Thoracic aorta (tissue), 2 donors: ENCODE data around the gene CRAMP1. TPM values are rescaled to one million over a fixed set of nuclear protein-coding genes. Genes with fewer than 3 reads are reported as not detected.

Source experiments
- ATAC-seq: fragments of 150-250 bp; one replicate; pipeline ENCODE4 v1.8.0; 2017; ENCODE audit warnings: low read depth; ENCODE audit not compliant: insufficient number of reproducible peaks, low FRiP score
- DNase-seq: peaks from one replicate; pipeline ENCODE4 v3.0.0-alpha.2; 2020; ENCODE audit warnings: low spot score
- H3K27ac ChIP-seq, 2 donors: fragments of 200-600 bp; sonication (generic); 1 replicate in 1 of 2; 2 replicates in 1 of 2; pipeline ENCODE4 v1.5.1; 2016; ENCODE audit warnings: mild to moderate bottlenecking in 2 of 2, moderate library complexity in 2 of 2
- H3K27me3 ChIP-seq: fragments of 200-600 bp; sonication (generic); replicated peaks from 2 replicates; pipeline ENCODE4 v1.6.0; 2016; ENCODE audit warnings: mild to moderate bottlenecking; ENCODE audit not compliant: insufficient read depth
- H3K36me3 ChIP-seq: fragments of 200-600 bp; sonication (generic); one replicate; pipeline ENCODE4 v1.5.1; 2016
- H3K4me1 ChIP-seq, 2 donors: fragments of 200-600 bp; sonication (generic); 1 replicate in 1 of 2; 2 replicates in 1 of 2; pipeline versions ENCODE4 v1.5.1 to v1.6.0; 2016; ENCODE audit warnings: low read depth in 2 of 2, mild to moderate bottlenecking in 1 of 2; ENCODE audit not compliant: control insufficient read depth in 1 of 2
- H3K4me3 ChIP-seq: fragments of 200-600 bp; sonication (generic); 2 replicates; pipeline ENCODE4 v1.5.1; 2016; ENCODE audit warnings: mild to moderate bottlenecking
- H3K9me3 ChIP-seq: fragments of 200-600 bp; sonication (generic); 2 replicates; pipeline ENCODE4 v1.5.1; 2016
- total RNA-seq, 2 donors: library from RNA; depleted of rRNA; stranded (reverse); fragments of >200 nt; gene quantifications; one replicate each; pipeline versions ENCODE4 v1.1.0 to v1.2.3, GENCODE V29; 2016
- TF ChIP-seq, protein P1 (sequence below): fragments of 200-600 bp; sonication (generic); IDR thresholded peaks from one replicate; pipeline ENCODE4 v1.5.1; 2019; ENCODE audit warnings: antibody characterized with exemption

CRAMP1 gene
- total RNA-seq, 2 donors from 2014 or later = 15.0 to 21.4 TPM

DNA sequence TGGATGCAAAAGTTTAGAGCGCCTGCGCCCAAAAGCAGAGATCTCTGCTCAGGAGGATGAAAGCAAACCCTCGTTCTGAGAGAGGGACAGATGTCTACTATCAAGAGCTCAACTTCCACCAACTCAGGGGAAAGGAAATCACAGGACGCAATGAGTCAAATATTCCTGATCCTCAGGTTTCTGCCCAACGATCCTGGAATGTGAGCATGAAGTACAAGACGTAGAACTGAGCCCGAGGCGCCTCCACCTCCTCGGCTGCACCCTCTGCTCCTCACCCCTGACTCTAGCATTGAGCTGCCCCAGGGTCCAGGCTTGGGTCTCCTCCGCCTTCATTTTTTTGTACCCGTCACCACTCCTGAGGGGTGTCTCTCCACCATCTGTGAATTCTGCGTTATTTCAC is 15.6 kb upstream of the CRAMP1 start:
- Histone ChIP-seq H3K9me3 (no peaks in the 10 kb centered on the region), H3K36me3 (peaks cover 5% of the 10 kb centered on the region), H3K4me3 (no peak overlapping the region), H3K27me3 (no peaks in the 10 kb centered on the region), H3K27ac (no peak overlapping the region), H3K4me1 (no peaks in the 10 kb centered on the region)
- no peak for ATAC-seq
- TF ChIP-seq, protein P1, sequence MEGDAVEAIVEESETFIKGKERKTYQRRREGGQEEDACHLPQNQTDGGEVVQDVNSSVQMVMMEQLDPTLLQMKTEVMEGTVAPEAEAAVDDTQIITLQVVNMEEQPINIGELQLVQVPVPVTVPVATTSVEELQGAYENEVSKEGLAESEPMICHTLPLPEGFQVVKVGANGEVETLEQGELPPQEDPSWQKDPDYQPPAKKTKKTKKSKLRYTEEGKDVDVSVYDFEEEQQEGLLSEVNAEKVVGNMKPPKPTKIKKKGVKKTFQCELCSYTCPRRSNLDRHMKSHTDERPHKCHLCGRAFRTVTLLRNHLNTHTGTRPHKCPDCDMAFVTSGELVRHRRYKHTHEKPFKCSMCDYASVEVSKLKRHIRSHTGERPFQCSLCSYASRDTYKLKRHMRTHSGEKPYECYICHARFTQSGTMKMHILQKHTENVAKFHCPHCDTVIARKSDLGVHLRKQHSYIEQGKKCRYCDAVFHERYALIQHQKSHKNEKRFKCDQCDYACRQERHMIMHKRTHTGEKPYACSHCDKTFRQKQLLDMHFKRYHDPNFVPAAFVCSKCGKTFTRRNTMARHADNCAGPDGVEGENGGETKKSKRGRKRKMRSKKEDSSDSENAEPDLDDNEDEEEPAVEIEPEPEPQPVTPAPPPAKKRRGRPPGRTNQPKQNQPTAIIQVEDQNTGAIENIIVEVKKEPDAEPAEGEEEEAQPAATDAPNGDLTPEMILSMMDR = no peak
- no peak for DNase-seq

GRCh38 chr16:1597154-1597553 is 15.0 kb upstream of the CRAMP1 start:
- Histone ChIP-seq H3K4me1 (no peaks in the 10 kb centered on the region), H3K36me3 (peaks cover 5% of the 10 kb centered on the region), H3K27ac (no peak overlapping the region), H3K9me3 (no peaks in the 10 kb centered on the region), H3K4me3 (no peak overlapping the region), H3K27me3 (no peaks in the 10 kb centered on the region)
- DNase-seq = no peak
- TF ChIP-seq, protein P1 = no peak
- ATAC-seq = no peak

DNA sequence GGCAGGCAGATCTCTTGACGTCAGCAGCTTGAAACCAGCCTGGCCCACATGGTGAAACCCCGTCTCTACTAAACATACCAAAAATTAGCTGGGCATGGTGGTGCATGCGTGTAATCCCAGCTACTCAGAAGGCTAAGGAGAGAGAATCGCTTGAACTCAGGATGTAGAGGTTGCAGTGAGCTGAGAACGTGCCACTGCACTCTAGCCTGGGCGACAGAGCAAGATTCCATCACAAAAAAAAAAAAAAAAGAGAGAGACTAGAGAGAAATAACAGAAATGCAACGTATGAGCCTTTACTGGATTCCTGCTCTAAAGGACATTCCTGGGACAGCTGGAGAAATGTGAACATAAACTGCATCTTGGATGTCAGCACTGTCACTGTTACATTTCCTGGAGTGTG is 11.1 kb upstream of the CRAMP1 start:
- Histone ChIP-seq H3K9me3 (no peaks in the 10 kb centered on the region), H3K4me3 (no peak overlapping the region), H3K4me1 (no peaks in the 10 kb centered on the region), H3K36me3 (no peaks in the 10 kb centered on the region), H3K27me3 (no peaks in the 10 kb centered on the region), H3K27ac (no peak overlapping the region)
- DNase-seq (no peak), ATAC-seq (no peak)
- TF ChIP-seq, protein P1 = no peak

DNA sequence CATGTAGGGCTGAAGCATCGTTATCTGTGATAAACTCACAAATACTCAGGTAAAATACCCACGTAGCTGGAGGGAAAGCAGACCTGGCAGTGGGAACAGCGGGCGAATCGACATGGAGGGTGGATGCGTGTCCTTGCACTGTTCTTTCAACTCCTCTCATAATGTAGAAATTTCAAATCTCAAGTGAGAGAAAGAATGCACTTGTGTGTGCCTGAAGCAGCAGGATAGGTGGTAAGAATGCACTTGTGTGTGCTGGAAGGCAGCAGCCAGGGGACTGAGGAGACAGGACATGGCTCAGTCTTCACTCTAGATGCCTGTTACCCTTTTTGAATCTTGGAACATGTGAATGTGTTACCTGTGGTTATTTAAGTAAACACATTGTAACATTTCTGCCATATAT is 10.7 kb upstream of the CRAMP1 start:
- TF ChIP-seq, protein P1 = no peak
- Histone ChIP-seq H3K9me3 (no peaks in the 10 kb centered on the region), H3K4me1 (no peaks in the 10 kb centered on the region), H3K27me3 (no peaks in the 10 kb centered on the region), H3K36me3 (no peaks in the 10 kb centered on the region), H3K27ac (no peak overlapping the region), H3K4me3 (no peak overlapping the region)
- DNase-seq (no peak), ATAC-seq (no peak)

- H3K36me3 ChIP-seq = no peaks in the 10 kb centered on the region
- no peaks in the 10 kb centered on the region for H3K4me1 ChIP-seq
- ATAC-seq = no peak
Observed at GRCh38 chr16:1602285-1602684, 9.9 kb upstream of the CRAMP1 start.

More at GRCh38 chr16:1602285-1602684, 9.9 kb upstream of the CRAMP1 start:
- Histone ChIP-seq H3K27ac (no peak overlapping the region), H3K27me3 (no peaks in the 10 kb centered on the region), H3K9me3 (no peaks in the 10 kb centered on the region), H3K4me3 (no peak overlapping the region)
- TF ChIP-seq, protein P1 = no peak
- no peak for DNase-seq
